ENCODE results near the gene NMNAT2.

- TF ChIP-seq POLR2AphosphoS5 (IDR thresholded peaks at IDR 0.05) = no peak
- TF ChIP-seq CTCF (IDR thresholded peaks at IDR 0.05) = no peak
- no peak for TF ChIP-seq EP300 (IDR thresholded peaks at IDR 0.05)
- no peak for TF ChIP-seq POLR2A (IDR thresholded peaks at IDR 0.05)
These were observed 14.7 kb downstream of the NMNAT2 start for GRCh38 chr1:183403498-183403897.

All from upper lobe of left lung (tissue), 4 donors.